Pancreas (tissue), 10 donors: ENCODE data around the gene NCF2. TPM values are rescaled to one million over a fixed set of nuclear protein-coding genes. Genes with fewer than 3 reads are reported as not detected.
A peak's percentile ranks its signal among the peaks of the same experiment; 100 is the strongest.

Experiments
- ATAC-seq, 4 donors: fragments of 200-7000 bp; cut with Tn5 transposase; one replicate each; pipeline versions ENCODE4 v1.8.0 to v1.9.1; 2020; ENCODE audit warnings: mild to moderate bottlenecking in 4 of 4, moderate library complexity in 4 of 4
- DNase-seq, 6 donors: peaks; one replicate each; pipeline ENCODE4 v3.0.0-alpha.2; 2020
- FAIRE-seq: peaks from 2 replicates; lab custom pipeline; 2012; peaks lifted over from hg19 to GRCh38; lab: Jason Lieb, UNC
- H3K27ac ChIP-seq, 4 donors: fragments of 200-600 bp; sonication (generic); 1 replicate in 3 of 4; 2 replicates in 1 of 4; pipeline versions ENCODE4 v1.5.0 to v1.8.0; 2020
- H3K27me3 ChIP-seq, 4 donors: fragments of 200-600 bp; one replicate each; pipeline ENCODE4 v1.8.0; 2021
- H3K36me3 ChIP-seq, 3 donors: fragments of 200-600 bp; sonication (generic) in 1 of 3; one replicate each; pipeline versions ENCODE4 v1.5.0 to v1.8.0; 2020 to 2021
- H3K4me1 ChIP-seq, 3 donors: fragments of 200-600 bp; one replicate each; pipeline ENCODE4 v1.8.0; 2021
- H3K4me3 ChIP-seq, 4 donors: fragments of 200-600 bp; sonication (generic) in 2 of 4; one replicate each; pipeline versions ENCODE4 v1.5.0 to v1.8.0; 2020 to 2021
- H3K9me3 ChIP-seq, 4 donors: fragments of 200-600 bp; one replicate each; pipeline ENCODE4 v1.8.0; 2021
- CTCF ChIP-seq, 4 donors: fragments of 200-600 bp; sonication (generic) in 3 of 4; IDR thresholded peaks; one replicate each; pipeline versions ENCODE4 v1.5.0 to v1.8.0; 2021; ENCODE audit warnings: antibody characterized with exemption in 4 of 4
- WGBS, 2 donors: extraction: QIAGEN DNeasy Blood & Tissue Kit; methylation state at CpG; one replicate each; pipeline ENCODE4 v1.1.7; 2013; 5-methylcytosine and 5-hydroxymethylcytosine counted together
- intact Hi-C, 3 donors: fragments of 100-400 bp; cut with DNase I; formaldehyde crosslinking; loops; one replicate each; pipeline versions ENCODE4 v1.11.1 to v1.14.2; 2022
- polyA plus RNA-seq, 2 donors: library from polyadenylated mRNA; stranded (reverse); fragments of 200-250 nt; gene quantifications; one replicate each; pipeline ENCODE4 v1.2.3, GENCODE V29; 2013
- total RNA-seq, 6 donors: library from RNA; stranded (reverse); fragmentation: NEBNext Ultra II Directional in 4 of 6; extraction: Animal tissue kit (Norgen Biotek cat#: 25700) in 4 of 6; gene quantifications; one replicate each; pipeline versions ENCODE4 v1.2.1 to v1.2.4, GENCODE V29; 2021 to 2023
- donor health status: healthy with polysubstance abuse.
- donor health status: DM: no; HTN: no; CAD: no; lungs with moderate emphysema.
- donor health status: DM: no; HTN: no; CAD: no.
- donor health status: control.
- donor health status: control.
- donor health status: Bipolar disorder and iron deficiency.
- donor health status: DM: yes; HTN: yes; CAD: no.
- donor health status: DM: no; HTN: no; CAD: no.
- donor health status: DM: no; HTN: no; CAD: no.
- donor health status: DM: yes; HTN: yes; CAD: no.

Gene NCF2
- total and polyA plus RNA-seq, 8 donors = 0.65 to 24.5 (median 2.1) TPM

DNA sequence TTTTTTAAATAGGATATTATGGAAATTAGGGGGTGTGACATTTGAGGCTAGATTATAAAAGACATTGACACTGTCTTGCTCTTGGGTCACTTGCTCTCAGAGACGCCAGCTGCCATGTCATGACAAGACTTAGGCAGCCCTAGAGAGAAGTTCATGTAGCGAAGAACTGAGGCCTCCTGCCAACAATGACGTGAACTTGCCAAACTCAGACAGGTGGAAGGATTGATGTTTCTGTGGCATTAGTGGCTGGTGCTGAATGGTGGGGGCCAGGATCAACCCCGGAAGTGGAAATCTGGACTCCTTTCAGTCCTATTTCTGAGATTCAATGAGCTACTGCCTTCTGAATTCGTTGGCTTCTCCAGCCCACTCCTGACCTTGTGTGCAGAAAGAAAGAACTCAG lies 14.7 kb downstream of the NCF2 start:
- H3K4me1 ChIP-seq = no peaks in the 10 kb centered on the region
- no peak overlapping the region for H3K27ac ChIP-seq
- DNase-seq = no peak
- no peaks in the 10 kb centered on the region for H3K27me3 ChIP-seq
- FAIRE-seq = no peak
- 79 to 82% methylated on average over 5 of the region's 5 CpGs for WGBS, 2 donors
- ATAC-seq = no peak
- TF ChIP-seq CTCF (IDR thresholded peaks at IDR 0.05) = no peak
- intact Hi-C loops = no loop called here
- H3K9me3 ChIP-seq = no peaks in the 10 kb centered on the region
- no peaks in the 10 kb centered on the region for H3K36me3 ChIP-seq
- no peak overlapping the region for H3K4me3 ChIP-seq

GRCh38 chr1:183572721-183573120 lies 17.5 kb downstream of the NCF2 start:
- Histone ChIP-seq H3K4me1 (peaks cover 0 to 4% (median 0%) of the 10 kb centered on the region in 3 donors), H3K4me3 (no peak overlapping the region), H3K27ac (no peak overlapping the region), H3K9me3 (no peaks in the 10 kb centered on the region), H3K36me3 (no peaks in the 10 kb centered on the region), H3K27me3 (no peaks in the 10 kb centered on the region)
- DNase-seq = no peak
- 41 to 61% methylated on average over 1 of the region's 1 CpG for WGBS, 2 donors
- TF ChIP-seq CTCF (IDR thresholded peaks at IDR 0.05) = no peak
- no peak for FAIRE-seq
- intact Hi-C loops = no loop called here
- no peak for ATAC-seq

GRCh38 chr1:183571678-183572268 lies 18.5 kb downstream of the NCF2 start:
- DNase-seq (no peak), FAIRE-seq (no peak), ATAC-seq (no peak)
- Histone ChIP-seq H3K9me3 (no peaks in the 10 kb centered on the region), H3K36me3 (no peaks in the 10 kb centered on the region), H3K27me3 (no peaks in the 10 kb centered on the region), H3K4me1 (peaks cover 0 to 4% (median 0%) of the 10 kb centered on the region in 3 donors), H3K27ac (no peak overlapping the region), H3K4me3 (no peak overlapping the region)
- intact Hi-C loops = no loop called here
- WGBS, 2 donors = 78 to 85% methylated on average over 4 of the region's 4 CpGs
- TF ChIP-seq CTCF (IDR thresholded peaks at IDR 0.05) = no peak

DNA sequence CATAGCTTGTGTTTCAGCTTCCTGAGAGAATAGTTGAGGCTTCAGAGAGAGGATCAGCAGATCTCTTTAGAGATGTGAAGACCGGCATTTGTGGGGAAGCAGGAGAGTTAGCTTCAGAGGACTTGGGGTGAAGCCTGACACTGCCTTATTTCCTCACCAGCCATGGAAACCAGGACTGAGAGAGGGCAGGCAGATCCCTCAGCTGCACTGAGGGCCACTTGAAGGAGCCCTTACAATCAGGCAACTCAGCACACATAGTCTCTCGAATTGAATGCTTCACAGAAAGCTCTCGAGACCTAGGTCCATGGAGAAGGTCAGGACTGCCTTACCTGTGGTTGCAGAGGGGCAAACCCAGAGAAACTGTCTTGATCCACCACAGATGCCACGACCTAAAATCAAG lies 19.8 kb downstream of the NCF2 start:
- DNase-seq (no peak), FAIRE-seq (no peak), ATAC-seq (no peak)
- no peak overlapping the region for H3K27ac ChIP-seq
- no peaks in the 10 kb centered on the region for H3K27me3 ChIP-seq
- no peaks in the 10 kb centered on the region for H3K36me3 ChIP-seq
- WGBS, 2 donors = 72 to 81% methylated on average over 4 of the region's 4 CpGs
- intact Hi-C loops = no loop called here
- H3K4me3 ChIP-seq = no peak overlapping the region
- peaks cover 0 to 4% (median 0%) of the 10 kb centered on the region in 3 donors for H3K4me1 ChIP-seq
- H3K9me3 ChIP-seq = no peaks in the 10 kb centered on the region
- no peak for TF ChIP-seq CTCF (IDR thresholded peaks at IDR 0.05)

- 83 to 90% methylated on average over 3 of the region's 3 CpGs for WGBS, 2 donors
- H3K27ac ChIP-seq = peak overlapping the region in 2 of 4 donors; percentile 39 to 67
- no peak for TF ChIP-seq CTCF (IDR thresholded peaks at IDR 0.05)
- intact Hi-C loops = no loop called here
- peaks cover 0 to 4% (median 0%) of the 10 kb centered on the region in 3 donors for H3K4me1 ChIP-seq
- FAIRE-seq = no peak
- H3K4me3 ChIP-seq = no peak overlapping the region
- DNase-seq = no peak
- H3K27me3 ChIP-seq = no peaks in the 10 kb centered on the region
- no peak for ATAC-seq
- H3K36me3 ChIP-seq = no peaks in the 10 kb centered on the region
- no peaks in the 10 kb centered on the region for H3K9me3 ChIP-seq
Observed at GRCh38 chr1:183569801-183570200, 20.5 kb downstream of the NCF2 start.
